ENCODE results near the gene SPAG6.

DNA sequence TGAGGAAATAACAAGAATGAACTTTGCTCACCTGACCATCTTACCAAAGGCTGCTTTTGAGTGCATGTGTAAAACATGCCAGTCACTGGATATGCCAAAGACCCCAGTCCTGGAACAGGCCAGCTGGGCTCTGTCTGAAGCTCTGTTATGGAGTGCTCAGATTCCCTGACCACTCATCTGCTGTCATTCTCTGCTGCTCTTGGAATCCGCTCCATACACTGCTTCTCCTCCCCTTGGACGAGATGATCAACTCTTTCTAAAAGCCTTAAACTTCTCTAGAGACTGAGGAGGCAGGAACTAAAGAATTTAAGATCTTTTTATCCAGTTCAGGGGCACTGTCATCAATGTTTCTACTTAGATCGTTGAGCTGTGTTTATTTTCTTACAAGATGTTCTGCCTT is 100.2 kb downstream of the SPAG6 start:
- no peak for TF ChIP-seq GLIS1 (tag by site-specific recombination; IDR thresholded peaks at IDR 0.05)
- TF ChIP-seq ZNF548 (tag by site-specific recombination; IDR thresholded peaks at IDR 0.05): no peak
- TF ChIP-seq, protein P1, sequence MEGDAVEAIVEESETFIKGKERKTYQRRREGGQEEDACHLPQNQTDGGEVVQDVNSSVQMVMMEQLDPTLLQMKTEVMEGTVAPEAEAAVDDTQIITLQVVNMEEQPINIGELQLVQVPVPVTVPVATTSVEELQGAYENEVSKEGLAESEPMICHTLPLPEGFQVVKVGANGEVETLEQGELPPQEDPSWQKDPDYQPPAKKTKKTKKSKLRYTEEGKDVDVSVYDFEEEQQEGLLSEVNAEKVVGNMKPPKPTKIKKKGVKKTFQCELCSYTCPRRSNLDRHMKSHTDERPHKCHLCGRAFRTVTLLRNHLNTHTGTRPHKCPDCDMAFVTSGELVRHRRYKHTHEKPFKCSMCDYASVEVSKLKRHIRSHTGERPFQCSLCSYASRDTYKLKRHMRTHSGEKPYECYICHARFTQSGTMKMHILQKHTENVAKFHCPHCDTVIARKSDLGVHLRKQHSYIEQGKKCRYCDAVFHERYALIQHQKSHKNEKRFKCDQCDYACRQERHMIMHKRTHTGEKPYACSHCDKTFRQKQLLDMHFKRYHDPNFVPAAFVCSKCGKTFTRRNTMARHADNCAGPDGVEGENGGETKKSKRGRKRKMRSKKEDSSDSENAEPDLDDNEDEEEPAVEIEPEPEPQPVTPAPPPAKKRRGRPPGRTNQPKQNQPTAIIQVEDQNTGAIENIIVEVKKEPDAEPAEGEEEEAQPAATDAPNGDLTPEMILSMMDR (tag by site-specific recombination; IDR thresholded peaks at IDR 0.05): no peak
- TF ChIP-seq, protein P2, sequence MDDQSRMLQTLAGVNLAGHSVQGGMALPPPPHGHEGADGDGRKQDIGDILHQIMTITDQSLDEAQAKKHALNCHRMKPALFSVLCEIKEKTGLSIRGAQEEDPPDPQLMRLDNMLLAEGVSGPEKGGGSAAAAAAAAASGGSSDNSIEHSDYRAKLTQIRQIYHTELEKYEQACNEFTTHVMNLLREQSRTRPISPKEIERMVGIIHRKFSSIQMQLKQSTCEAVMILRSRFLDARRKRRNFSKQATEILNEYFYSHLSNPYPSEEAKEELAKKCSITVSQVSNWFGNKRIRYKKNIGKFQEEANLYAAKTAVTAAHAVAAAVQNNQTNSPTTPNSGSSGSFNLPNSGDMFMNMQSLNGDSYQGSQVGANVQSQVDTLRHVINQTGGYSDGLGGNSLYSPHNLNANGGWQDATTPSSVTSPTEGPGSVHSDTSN (CRISPR knock-in tag; IDR thresholded peaks at IDR 0.05): no peak
- TF ChIP-seq ZNF157 (tag by site-specific recombination; IDR thresholded peaks at IDR 0.05): no peak
- TF ChIP-seq RBAK (tag by site-specific recombination; IDR thresholded peaks at IDR 0.05): no peak
- TF ChIP-seq YY1 (tag by site-specific recombination; IDR thresholded peaks at IDR 0.05): no peak
- TF ChIP-seq, protein P3, sequence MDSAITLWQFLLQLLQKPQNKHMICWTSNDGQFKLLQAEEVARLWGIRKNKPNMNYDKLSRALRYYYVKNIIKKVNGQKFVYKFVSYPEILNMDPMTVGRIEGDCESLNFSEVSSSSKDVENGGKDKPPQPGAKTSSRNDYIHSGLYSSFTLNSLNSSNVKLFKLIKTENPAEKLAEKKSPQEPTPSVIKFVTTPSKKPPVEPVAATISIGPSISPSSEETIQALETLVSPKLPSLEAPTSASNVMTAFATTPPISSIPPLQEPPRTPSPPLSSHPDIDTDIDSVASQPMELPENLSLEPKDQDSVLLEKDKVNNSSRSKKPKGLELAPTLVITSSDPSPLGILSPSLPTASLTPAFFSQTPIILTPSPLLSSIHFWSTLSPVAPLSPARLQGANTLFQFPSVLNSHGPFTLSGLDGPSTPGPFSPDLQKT (IDR thresholded peaks at IDR 0.05; ENCODE audit: borderline replicate concordance, low read depth, low read length): no peak
- TF ChIP-seq ZNF155 (tag by site-specific recombination; IDR thresholded peaks at IDR 0.05): no peak
- TF ChIP-seq TRIM28 (IDR thresholded peaks at IDR 0.05; ENCODE audit: borderline replicate concordance, low read length): no peak
- TF ChIP-seq, protein P4, sequence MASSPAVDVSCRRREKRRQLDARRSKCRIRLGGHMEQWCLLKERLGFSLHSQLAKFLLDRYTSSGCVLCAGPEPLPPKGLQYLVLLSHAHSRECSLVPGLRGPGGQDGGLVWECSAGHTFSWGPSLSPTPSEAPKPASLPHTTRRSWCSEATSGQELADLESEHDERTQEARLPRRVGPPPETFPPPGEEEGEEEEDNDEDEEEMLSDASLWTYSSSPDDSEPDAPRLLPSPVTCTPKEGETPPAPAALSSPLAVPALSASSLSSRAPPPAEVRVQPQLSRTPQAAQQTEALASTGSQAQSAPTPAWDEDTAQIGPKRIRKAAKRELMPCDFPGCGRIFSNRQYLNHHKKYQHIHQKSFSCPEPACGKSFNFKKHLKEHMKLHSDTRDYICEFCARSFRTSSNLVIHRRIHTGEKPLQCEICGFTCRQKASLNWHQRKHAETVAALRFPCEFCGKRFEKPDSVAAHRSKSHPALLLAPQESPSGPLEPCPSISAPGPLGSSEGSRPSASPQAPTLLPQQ (tag by site-specific recombination; IDR thresholded peaks at IDR 0.05): no peak
- TF ChIP-seq, protein P5, sequence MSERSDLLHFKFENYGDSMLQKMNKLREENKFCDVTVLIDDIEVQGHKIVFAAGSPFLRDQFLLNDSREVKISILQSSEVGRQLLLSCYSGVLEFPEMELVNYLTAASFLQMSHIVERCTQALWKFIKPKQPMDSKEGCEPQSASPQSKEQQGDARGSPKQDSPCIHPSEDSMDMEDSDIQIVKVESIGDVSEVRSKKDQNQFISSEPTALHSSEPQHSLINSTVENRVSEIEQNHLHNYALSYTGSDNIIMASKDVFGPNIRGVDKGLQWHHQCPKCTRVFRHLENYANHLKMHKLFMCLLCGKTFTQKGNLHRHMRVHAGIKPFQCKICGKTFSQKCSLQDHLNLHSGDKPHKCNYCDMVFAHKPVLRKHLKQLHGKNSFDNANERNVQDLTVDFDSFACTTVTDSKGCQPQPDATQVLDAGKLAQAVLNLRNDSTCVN (tag by site-specific recombination; optimal IDR thresholded peaks at IDR 0.05): no peak

All from HEK293 (cell line).